AG08395 (cell line): ENCODE data around the gene GPC1.

Source experiments
- DNase-seq: peaks from one replicate; pipeline ENCODE4 v3.0.0; 2012; ENCODE audit warnings: mixed read lengths, low spot score

The GPC1 gene

DNA sequence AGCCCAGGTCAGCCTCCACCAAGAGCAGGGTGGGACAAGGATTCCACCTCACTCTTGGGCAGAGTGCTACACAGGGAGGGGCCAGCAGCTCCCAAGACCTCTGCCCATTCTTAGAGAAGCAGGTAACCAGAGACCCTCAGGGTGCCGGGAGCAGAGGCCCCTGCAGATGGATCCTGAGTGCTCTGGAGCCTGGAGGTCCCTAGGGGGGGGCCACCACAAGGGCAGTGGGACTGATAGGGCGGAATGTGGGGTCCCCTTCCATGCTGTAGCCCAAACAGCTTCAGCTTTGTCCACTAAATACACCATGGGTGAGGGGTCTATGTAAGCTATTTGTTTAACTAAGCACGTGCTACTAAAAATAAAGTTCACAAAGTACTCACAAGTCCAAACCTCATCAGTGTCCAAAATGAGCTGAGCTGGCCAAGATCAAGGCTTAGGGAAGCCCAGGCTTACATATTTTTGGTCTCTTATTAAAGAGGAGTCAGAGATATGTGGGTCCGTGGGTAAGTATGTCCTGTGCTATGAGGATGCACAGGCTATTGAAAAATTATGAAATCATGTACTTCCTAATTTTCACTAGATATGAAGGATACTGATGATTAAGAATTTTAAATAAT lies 21.5 kb upstream of the GPC1 start:
- DNase-seq, result no peak

DNA sequence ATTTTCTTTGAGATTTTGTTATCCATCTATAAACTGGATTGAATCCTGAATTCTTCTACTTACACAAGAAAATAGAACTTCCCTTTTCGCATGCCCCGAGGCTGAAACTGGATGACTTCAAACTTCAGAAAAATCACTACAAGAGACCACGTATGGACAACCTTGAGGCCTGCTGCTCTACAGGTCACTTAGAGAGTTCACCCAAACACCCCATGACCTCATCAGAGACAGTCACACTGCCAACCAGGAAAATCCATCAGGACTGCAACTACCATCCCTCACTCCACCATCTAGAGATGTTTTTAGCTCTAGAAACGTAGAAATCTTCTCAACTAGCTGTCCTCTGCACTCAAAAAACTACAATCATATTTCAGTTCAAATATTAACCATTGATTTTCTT lies 18.6 kb upstream of the GPC1 start:
- no peak for DNase-seq

DNA sequence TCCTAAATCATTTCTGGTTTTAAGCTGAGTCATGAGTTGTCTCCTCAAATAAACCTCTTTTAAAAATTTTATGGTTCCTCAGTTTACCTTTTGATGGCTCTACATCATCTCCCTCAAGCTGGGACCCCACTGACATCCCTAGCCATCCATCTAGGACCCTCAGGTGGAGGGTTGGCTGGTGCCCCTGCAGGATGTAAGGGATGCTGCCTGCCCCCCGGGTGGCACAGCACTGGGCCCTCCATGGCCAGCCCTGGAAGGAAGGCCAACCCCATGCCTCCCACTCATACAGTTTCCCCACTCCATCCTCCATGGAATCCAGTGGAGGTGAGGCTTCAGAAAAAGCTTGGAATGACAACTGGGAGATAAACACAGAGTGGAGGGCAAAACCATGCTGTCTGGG lies 17.2 kb upstream of the GPC1 start:
- no peak for DNase-seq

DNA sequence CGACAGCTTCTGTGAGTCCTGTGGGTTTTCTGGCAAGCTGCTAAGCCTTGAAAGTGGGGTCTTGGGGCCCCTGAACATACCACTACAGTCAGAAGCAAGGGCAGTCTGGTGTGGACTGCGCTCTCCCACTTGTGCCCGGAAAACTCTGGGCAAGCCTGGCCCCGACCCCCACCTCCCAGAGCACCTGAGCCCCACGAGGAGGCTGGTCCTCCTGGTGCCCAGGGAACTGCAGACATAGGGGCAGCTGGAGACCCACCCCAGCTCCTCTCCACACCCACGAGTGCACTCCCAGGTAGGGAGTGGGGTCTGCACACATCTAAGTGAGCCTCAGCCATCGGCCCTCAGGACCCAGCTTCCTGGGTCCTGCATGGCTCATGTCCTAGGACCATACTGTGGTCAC lies 16.2 kb upstream of the GPC1 start:
- DNase-seq, result no peak

DNA sequence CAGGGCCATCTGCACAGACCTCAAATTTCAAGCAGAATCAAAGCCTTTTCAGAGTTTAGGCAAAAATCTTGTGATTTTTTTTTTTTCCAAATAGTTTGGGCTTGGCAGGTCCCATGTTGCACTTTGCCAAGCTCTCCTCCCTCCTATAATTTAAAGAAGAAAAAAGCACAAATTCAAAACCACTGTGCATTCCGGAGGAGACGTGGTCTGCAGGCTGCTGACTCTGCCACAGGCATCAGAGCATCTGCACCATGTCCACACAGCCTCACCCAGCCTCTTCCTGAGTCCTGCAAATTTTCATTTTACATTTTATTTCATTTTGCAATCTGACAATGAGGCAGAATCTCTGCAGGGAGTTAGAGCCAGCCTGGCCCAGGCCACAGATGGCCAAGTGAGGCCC lies 15.7 kb upstream of the GPC1 start:
- DNase-seq, result no peak

DNA sequence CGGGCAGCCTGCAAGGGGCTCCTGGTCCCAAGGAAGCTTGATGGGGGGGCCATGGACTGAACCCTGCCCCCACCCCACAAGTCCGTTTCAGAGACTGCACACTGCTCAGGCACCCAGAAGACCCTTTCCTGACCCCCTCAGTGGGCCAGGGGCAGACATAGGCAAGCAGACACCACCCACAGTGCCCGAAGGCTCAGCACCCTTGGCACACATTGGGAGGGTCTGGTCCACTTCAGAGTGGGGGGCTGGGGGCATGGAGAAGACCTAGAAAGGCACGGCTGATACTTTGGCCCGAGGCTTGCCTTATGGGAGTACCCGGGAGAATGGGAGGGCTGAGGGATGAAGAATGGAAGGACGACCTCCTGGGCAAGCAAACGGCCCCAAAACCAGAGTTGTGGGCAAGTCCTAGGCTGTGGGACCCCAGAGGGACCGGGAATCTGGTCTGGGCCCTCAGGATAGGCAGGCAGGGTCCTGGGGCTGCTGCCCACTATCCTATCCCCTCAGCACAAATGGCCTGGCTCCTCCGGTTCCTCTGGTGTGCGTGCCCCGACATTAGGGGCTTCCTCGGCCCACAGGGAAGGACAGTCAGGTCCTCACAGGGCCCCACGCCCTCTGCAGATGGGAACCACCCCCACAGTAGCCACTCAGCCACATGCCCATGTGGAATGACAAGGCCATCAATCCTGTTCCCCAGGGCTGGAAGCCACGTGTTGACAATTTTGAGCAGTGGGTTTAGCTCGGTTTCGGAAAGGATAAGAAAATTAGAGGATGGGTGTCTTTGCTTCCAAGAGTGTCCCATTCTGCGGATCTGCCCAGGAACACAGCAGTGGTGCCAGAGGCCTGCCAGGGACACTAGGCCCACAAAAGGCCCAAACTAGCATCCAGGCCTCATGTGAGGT lies 15.0 kb upstream of the GPC1 start:
- DNase-seq, result no peak

DNA sequence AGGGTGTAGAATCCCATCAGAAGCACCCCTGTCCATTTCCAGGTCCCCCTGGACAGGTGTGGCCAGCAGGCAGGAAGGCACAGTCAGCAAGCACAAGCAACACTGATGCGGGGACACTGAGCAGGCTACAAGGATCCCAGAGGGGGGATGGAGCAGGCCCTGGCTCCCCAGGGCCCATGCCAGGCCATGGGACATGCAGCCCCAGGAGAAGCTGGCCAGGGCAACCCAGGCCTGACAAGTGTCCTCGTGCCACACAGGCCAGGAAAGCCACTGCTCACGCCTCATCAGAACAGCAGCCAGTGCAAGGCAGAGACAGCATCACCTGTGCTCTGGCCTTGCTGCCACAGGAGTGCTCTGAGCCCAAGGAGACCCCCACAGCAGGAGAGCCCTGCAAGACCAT lies 14.1 kb upstream of the GPC1 start:
- DNase-seq, result no peak

DNA sequence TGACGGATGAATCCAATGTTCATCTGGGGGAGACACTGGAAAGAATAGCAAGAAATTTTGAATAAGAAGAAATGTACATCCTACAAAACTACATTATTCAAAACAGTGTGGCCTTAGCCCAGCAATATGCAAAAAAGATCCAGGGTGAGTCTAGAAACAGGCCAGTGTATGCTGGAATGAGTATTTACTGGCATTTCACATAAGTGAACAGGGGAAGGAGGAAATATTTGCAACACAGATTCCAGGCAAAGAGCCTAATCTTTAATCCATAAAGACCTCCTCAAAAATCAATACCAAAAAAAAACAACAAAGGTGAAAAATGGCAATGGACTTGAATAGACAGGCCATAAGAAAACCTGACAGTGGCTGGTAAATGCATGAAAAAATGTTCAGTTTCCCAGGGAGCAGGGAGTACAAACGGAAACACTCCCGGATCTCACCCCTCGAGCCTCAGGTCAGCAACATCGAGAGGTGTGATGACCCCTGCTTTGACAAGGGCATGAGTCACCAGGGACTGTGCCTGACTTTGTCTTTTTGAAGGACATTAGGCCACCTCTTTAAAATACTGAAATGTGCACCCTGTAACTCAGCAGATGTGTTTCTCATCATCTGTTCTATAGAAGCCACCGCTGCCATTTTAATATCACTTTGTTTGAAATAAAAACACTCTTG lies 12.7 kb upstream of the GPC1 start:
- no peak for DNase-seq

DNA sequence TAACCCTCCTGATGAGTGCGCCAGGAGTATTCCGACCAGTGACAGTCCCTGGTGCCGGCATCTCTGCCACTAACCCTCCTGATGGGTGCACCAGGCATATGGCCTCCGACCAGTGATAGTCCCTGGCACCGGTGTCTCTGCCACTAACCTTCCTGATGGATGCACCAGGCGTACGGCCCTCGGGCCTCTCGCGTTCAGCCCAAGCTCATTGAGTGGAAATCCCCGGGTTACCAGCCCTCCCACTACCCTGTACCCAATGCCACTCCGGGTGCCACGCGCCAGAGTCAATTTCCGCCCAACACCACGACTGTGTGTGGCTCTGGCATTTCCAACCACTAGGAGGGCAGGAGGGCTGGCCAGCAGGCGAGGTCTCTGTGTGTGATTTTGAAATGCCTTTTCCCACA lies 11.7 kb upstream of the GPC1 start:
- DNase-seq, result no peak

DNA sequence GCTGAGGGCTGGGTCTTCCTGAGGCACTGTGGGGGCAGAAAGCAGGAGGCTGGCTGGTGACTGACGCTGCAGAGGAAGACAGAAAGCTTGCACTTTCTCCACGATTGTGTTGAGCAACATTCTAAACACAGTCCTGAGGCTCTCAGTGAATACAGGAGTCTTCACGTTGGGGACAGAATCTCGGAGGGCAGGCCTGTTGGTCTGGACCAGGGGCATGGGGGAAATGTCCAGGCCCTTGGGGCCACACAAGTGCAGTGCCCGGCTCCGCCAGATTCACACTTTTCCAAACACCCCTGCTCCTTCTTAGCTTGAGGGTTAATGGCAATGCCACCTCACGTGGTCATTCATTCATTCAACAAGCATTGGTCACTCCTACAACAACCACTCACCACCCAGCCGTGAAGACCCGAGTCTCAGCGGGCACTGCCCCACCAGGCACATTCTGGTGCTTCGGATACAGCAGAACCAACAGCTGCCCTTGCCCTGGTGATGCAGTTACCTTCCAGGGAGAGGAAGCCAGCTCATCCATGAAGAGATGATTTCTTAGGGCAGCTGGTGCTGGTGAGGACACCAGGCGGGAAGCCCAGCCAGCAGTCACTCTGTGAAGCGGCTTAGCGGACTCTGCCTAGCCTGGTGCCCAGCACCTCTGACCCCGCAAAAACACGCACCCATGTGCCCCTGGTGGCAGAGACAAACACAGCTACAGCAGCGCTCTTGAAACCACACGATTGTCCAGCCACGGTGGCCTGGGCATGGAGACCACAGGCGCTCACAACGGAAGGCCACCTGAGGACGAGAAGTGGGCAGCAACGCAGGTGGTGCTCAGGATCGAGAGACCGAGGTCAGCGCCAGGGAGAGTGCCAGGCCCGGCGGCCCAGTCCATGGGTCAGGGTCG lies 10.9 kb upstream of the GPC1 start:
- DNase-seq, result no peak

DNA sequence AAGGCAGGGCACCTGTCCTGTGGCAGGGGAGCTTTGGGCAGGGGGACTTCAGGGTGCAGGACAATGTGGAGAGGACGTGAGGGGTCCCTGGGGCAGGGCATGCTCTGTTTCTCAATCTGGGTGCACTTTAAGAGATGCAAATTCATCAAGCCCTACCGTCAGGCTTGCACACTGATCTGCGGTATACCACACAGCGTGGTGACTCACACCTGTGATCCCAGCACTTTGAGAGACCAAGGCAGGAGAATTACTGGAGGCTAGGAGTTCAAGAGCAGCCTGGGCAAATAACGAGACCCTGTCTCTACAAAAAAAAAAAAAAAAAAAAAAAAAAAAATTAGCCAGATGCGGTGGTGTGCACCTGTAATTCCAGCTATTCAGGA lies 10.2 kb upstream of the GPC1 start:
- no peak for DNase-seq

DNA sequence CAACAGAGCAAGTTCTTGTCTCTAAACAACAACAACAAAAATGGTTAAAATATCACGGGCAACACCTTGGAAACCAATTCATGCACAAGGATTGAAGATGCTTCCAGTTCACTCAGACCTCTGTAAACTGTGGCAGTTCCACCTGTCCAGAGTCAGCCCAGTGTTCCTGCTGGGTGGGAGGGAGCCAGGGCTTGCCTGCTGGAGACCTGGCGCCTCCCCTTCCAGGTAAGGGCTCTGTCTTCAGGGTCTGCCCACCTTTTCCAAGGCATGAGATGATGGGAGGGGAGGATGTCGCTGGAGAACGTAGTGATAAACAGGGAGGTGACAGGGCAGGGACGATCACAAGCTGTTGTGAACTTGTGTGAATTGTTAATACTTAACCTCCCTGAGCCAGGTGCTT lies 9.8 kb upstream of the GPC1 start:
- DNase-seq, result no peak

DNA sequence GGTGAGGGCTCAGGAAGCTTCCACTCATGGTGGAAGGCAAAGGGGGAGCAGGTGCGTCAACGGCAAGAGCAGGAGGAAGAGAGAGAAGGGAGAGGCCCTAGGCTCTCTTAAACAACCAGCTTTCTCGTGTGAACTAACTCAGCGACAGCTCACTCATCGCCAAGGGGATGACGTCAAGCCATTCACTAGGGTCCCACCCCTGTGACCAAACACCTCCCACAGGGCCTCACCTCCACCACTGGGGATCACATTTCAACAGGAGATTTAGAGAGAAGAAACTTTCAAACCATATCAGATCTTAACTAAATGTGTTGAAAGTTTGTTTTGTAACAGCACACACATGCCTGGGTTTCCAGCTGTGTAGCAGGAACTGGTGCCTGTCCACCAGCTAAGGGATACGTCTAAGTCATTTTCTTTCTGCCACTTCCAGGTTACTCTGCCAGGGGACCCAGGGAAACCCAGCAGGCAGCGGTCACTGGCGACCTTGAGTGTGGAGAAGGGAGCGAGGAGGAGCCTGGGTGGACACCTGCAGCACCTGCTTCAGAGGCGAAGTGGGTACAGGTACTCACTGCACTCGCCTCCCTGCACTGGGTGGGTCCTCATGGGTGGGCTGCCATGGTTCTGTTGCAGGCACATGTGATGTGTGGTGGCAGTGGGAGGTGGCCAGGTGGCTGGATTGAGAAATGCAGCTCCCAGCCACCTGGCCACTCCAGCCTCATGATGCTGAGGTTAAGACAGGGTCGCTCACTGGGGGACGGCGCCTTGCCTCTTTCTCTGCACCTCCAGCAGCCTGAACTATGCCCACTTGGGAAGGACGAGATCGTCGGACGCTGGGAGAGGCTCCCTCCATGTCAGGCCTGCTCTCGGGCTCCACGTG lies 8.4 kb upstream of the GPC1 start:
- no peak for DNase-seq

DNA sequence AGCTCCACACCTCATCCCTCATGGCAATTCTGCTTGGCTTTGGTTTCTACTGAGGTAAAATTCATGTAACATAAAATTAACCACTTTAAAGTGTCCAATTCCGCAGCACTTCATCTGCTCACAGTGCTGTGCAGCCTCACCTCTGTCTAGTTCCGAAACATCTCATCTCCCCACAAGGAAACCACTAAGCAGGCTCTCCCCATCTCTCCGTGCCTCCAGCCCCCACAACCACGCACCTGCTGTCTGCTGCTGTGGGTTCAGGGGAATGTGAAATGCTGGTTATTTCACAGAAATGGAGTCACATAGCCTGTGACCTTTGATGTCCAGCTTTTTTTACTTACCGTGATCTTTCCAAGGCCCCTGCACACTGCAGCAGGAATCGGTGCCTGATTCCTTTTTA lies 7.7 kb upstream of the GPC1 start:
- no peak for DNase-seq

DNA sequence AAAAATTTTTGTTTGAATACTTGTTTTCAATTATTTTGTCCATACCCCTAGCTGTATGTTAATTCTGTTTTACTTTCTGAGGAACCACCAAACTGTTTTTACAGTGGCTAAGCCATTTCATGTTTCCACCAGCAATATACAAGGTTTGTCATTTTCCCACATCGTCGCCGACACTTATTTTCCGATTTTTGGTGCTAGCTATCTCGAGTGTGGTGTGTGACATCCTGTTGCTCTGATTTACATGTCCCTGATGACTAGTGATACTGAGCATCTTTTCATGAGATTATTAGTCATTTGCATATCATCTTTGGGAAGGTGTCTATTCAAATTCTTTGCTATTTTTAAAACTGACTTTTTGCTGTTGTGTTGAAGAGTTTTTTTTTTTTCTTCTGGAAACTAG lies 7.2 kb upstream of the GPC1 start:
- no peak for DNase-seq

DNA sequence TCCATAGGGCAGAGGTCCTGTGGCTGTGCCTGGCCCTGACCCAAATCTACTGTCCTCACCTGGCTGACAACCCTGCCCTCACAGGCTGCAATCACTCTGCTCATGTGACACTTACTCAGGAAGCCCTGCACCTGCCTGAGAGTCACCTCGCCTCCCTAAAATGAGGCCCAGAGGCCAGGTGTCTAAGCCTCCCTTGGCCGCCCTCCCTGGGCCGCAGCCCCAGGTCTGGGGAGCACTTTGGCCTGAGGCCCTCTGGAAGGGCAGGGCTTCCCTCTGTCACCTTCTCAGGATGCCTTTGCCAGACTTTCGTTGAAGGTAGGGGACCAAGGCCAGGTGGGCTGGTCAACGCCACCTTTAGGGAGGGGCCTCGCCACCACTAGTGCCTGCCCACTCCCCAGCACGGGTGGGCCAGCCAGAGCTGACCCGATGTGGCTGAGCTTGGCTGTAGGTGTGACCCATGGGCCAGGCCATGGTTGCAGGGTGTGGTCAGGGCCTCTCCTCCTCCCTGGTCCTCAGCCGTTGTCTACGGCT lies 6.1 kb upstream of the GPC1 start:
- no peak for DNase-seq

DNA sequence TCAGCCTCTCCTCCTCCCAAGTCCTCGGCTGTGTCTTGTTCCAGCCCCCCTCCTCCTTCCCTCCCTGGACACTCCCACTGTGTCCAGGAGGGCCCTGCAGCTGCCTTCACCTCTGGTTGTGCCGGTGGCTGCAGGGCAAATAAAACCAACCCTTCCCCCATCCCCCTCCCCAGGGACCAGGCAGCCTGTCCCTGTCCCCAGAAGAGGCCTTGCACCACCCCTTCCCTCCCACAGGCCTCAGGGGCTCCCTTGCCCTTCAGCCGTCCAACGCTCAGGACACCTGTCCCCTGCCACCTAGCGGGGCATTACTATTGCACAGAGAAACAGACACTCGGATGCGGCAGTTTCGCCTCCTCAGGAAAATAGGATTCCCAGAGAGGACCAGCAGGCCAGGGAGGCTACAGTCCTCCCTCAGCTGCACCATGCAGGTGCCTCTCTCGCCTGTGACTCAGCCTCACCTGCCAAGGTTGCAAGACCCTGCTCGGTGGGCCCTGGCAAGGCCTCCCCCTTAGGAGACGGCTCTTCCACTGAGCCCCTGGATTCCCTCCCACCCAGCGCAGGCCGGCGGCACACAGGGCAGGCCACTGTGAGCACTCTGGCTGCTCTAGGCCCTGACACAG lies 5.5 kb upstream of the GPC1 start:
- DNase-seq, result no peak

DNA sequence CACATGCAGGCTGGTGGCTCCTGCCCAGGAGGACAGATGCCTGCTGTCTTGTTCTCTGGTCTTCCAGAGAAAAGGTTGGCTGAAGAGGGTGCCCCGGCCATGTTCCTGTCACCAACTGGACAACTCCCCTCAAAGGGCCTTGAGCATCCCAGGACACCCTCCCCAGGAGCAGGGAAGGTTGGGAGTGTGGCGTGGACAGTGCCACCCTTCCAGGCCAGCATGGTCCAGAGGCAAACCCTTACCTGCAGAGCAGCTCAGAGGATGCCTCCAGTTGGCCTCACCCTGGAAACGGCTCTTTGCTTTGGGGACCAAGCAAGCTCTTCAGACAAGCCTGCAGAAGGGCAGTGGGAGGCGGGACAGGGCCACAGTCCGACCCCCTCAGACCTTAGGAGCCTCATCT lies 4.9 kb upstream of the GPC1 start:
- no peak for DNase-seq

DNA sequence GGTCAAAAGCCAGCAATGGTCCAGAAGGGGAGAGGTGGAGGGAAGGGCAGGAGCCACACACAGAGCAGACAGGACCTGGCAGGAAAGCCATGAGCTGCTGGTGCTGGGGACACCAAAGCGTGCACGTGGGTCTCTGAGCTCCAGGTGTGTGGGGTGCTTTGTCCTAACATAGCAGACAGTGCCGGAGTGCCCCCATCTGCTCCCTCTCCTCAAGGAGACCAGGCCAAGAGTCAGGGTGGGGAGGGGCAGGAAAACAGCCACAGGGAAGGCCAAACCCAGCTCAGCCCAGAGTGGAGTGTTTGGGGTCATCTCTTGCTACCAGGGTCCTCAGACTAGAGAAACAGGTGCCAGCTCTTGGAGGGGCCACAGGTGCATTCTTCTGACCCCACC lies 4.2 kb upstream of the GPC1 start:
- DNase-seq, result no peak

DNA sequence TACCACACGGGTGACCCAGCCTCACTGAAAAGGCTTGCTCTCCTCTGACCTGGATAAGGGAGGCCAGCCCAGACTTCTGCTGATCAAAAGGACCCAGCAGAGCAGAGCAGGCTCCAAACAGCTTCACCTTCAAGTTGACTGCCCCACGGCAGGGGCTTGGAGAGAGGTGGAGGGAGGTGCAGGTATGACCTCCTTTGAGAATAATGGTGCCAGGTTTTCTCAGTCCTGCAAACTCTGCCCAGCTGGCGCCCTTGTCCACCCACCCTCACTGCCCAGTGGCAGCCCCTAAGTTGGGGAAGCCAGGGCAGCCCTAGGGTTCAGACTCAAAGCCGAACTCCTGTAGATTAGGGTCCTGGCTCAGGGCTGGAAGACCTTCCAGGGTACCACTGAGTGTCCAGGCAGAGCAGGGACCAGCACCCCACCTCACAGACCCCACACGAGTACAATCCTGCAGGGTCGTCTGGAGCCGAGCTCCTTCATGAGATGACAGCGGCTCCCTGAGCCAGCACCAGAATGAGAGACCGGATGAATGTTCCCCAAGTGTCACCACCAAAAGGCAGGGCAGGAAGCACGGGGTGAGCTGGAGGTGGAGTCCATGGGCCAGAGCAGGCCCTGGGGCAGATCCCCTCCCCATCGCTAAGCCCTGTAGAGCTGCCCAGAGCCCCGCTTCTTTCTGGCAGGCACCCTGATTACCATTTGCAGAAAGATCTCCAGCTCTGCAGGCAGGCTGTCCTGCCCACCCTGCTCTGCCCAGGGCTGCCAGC lies 3.6 kb upstream of the GPC1 start:
- no peak for DNase-seq
